GM18502 (cell line): ENCODE measurements around the gene CADM1.

Experiments used
- ATAC-seq: cut with Tn5 transposase; IDR thresholded peaks from one replicate; pipeline ENCODE4 v1.9.1; 2021; ENCODE audit warnings: mild to moderate bottlenecking; ENCODE audit not compliant: unreplicated experiment, poor library complexity

Gene CADM1

DNA sequence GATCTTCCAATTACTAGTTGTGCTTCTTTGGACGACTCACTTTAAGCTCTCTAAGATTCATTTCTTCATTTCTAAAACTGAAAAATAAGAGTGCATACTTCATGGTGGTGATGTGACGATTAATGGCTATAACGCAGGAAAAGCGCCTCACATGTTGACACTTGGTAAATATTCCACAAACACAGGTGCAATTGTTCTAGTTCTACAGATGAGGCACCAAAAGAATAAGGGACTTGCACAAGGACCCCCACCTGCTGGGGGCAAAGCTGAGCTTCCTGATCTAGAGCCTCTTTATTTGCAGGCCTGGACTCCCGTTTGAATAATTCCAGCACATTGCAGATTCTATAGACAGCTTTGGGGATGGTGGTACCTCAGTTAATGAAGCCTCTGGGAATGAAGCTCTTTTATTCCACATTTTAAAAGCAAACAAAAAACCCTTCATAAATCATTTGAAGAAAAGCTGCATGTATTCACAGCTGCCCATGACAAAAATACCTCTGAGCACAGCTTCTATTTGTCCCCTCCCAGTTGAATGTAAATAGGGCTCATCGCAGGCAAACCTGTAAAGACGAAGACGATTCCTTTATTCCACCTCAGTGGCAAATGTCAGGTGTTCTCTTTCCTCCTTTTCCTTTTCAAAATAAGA lies 14.9 kb upstream of the CADM1 start:
- no peak for ATAC-seq

DNA sequence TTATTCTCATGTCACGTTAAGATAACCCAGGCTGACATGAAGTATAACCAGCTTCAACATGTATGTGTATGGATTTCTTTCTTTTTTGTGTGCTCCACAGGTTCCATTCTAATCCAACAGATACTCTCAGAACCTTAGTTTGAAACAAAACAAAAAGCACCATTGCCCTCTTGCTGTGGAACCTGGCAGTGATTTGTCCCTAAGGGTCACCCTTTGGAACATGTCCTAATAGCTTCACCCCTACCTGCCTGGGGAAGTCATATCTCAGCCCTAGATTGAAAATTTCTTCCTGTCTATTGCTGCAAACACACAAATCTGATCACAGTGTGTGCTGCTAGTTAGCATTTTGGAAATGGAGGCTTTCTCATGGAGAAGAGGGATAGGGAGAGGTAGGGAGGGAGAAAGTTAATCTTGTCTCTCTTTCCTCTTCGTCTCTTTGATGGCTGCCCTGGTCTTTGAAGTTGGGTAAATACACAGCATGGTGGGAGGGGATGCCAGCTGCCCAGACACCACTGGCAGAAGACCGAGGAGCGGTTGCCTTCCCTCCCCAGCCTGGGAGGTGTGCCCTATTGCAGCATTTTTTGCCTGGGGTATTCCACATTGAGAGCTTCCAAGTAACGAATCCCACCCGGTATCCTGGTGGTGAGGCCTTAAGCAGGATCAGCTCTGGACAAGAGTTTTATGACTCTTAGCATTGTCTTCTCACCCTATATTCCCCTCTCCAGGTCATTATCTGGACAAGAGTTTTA lies 11.6 kb upstream of the CADM1 start:
- ATAC-seq = no peak

DNA sequence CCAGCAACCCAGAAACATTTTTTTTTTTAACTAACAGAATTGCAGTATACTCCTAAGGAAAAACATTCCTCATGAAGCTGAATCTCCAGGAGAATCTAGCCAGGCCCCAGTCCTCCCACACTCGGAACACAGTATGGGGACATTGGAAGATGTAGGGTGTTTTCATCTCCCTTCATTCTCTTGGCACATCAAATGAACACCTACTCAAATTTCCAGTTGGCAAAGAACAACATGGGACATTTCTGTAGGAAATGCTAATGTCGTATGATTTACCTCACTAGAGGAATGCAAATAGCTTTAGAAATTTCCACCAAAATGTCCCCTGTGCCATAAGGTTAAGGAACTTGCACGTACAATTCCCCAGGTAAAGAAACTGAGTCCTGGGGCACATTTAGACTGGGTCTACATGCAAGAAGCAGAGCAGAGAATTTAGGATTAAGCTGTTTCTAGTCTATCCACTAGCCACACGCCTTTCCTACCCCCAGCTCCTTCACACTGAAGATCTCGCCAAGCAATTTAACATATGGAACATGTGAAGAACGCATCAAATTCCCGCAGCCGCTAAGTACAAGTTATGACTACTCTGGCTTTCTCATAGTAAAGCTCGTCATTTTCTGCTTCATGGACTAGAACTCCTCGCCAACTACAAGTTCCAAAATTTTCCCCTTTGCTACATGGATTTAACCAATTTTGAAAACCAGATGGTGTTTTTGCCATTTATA lies 2.9 kb upstream of the CADM1 start:
- no peak for ATAC-seq

DNA sequence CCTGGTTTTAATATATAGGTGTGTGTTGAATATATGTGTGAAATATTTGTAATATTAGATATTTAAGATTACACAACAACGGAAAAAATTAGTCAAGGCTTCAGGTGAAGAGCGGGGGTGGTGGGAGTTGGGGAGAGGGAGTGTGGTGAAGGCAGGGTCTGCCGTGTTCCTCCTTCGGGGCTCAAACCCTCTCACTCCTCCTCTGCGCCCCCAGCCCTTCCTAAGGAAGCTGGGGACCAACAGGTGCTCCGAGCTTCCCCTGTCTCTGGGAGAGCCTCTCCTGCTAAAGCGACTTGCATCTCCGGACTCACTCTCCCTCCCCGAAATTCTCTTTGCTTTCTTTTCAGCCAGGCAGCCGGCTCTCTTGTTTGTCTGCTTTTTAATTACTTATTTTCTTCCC lies 960 bp upstream of the CADM1 start:
- no peak for ATAC-seq

DNA sequence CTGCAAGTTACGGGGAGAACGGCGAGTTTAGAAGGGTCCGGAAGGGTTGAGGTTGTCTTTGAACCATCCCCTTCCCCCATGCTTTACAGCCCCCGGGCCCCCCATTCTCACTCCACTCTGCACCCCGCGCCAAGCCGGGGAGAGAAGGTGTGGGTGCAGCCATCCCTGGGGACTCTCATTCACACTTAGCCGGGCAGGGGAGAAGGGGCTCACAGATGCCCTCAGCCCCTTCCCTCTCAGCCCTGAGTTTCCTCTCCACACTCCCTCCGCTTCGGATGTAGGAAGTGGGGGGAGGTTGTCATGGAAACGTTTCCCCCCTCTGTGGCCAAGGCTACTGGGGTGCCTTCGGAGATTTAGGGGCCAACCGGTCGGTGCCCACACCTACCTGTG lies 334 bp downstream of the CADM1 start:
- no peak for ATAC-seq

DNA sequence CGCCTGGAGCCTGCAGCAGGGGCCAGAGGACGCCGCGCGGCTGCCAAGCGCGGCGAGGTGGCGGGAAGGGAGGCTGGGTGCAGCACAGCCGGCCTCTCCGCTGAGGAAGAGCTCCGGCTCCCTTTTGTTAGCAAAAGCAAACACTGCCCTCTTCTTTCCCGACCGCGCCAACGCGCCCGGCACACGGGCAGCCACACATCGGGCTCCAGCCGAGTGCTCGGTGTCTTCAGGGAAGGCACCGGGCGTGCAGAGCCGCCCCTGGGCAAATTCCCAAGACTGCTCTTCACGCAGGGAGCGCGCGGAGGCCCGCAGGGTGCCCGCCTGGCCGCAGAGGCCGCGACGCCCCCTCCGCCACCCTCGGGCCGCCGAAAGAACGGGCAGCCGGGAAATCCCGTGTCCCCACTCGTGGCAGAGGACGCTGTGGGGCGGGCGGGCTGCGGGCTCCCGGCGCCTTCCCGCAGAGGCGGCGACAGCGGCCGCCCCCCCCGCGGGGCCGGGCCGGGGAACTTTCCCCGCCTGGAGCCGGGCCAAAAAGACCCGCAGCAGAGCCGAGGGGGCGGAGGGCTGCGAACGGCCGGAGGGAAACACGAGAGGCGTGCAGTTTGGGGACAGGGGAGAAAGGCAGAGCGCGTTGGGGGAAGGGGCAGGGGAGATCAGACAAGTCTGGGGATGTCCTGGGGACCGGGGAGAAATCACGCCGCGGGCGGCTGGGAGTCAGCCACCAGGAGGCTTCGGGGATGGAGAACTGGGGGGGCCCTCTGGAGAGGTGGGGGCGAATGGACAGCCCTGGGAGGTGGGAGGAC lies 931 bp downstream of the CADM1 start:
- ATAC-seq = no peak

DNA sequence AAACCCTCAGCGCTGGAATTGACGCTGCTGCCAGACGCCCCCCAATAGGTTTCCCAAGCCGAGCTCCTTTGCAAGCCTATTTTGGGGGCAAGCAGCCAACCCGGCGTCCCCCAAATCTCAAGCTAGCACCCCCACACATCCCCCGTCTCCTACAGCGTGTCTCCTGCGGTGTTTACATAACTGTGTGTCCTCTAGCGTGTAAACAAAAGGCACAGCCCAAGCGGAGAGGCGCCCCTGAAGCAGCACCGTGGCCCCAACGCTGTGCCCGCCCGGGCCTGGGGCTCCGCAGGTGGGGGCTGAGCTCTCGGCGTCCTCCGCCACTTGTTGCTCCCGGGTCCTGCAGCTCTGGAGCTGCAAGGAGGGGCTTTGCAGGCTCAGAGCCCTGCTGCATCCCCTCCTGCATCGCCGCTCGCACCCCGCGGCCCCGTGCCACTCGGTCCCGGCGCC lies 1.6 kb downstream of the CADM1 start:
- ATAC-seq = no peak

DNA sequence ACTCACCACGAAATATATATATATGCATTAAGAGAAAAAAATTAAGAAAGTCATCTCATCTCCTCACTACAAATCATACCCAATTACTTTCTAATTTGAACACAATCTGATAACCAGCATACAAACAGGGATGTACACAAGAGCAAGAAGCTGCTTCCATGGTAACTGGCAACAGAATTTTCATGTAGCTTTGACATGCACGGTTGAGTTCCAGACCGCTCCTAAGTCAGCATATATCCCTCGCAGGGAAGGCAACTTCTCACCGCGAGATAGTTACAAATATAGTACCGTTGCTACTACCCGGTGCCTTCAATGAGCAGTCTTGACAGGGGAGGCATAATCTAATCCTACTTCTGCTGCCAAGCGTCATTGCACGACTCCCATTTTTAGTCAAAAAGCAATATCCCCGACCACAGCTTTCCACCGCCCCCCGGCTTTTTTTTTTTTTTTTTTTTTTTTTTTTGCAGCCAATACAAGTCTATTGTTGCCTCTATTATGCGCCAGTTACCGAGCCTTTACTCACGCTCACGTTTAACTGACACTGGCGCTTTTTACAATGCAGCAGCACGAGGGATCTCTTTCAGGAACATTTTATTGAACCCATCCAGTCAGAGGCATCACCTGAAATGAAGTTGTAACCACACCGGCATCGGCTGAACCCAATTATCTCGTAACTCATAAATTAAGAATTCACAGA lies 2.2 kb downstream of the CADM1 start:
- ATAC-seq = no peak

DNA sequence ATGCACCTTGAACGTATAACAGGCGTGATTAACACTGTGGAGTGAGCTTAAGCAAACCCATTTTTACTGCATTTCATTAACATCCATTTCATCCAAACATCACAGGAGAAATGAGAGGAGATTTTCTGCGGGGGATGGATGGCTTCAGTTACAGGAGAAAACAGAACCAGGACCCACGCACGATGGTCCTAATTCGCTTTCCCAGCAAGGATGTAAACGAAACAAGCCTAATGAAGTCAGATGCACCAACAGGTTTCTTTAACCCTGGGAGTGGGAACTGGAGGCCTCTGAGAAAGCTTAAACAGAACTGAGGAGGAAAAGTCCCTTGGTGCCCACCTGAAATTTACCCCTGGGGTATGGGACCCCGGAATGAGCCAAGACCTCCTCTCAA lies 2.7 kb downstream of the CADM1 start:
- ATAC-seq = no peak

DNA sequence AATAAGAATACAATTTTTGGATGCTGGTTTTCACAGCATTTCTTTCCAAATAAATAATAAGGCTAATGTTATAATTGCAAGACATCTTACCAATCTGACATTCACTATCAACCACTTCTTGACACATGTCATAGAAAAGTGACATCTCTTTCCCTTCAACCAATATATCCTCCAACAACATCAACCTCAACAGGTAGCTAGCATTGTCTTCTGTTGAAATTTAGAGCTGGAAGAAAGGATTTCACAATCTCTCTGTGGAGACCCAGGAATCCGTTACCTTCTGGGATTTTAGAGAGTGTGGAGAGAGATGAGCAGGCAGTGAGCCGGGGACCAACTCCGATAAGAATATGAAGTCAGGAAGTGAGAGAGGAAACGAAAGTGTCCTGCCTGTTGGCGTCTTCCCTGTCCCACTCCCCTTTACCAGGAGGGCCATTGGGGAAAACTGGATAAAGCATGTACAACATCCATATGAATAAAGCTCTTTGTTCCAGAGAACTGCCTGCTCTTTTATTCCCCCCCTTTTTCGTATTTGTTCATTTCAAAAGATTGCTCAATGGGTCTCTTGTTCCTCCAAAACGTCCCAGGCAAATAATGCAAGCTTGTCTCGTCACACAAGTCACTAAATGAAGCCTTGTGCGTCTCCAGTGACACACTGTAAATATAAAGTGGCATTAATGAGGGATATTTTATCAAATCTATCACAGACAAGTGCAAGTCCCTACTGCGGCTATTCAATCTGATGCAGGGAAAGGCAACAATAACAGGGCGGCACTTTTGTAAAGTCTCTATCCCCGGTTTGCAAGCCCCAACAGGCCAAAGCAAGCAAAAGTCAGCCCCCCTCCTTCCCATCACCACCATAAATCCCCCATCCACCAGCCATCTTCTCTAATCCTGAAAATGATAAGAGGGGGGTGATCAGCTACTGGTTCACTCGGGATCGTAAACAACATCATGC lies 3.4 kb downstream of the CADM1 start:
- no peak for ATAC-seq

DNA sequence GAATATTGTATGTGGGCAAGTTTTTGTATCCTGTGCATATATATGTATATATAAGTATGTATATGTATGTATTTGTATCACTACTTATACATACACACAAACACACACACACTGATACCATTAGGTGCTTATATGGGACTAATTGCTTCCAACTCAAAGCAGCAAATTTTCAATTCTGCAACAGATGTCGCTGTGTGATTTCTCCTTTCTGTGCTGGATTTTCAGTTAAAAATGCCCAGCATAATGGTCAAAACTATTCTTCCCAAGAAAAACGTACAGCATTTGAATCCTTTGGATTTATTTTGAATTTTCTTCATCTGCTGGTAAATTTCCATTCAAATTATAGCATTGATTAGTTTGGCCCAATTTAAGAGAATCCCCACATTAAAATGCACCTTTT lies 4.3 kb downstream of the CADM1 start:
- ATAC-seq = no peak

DNA sequence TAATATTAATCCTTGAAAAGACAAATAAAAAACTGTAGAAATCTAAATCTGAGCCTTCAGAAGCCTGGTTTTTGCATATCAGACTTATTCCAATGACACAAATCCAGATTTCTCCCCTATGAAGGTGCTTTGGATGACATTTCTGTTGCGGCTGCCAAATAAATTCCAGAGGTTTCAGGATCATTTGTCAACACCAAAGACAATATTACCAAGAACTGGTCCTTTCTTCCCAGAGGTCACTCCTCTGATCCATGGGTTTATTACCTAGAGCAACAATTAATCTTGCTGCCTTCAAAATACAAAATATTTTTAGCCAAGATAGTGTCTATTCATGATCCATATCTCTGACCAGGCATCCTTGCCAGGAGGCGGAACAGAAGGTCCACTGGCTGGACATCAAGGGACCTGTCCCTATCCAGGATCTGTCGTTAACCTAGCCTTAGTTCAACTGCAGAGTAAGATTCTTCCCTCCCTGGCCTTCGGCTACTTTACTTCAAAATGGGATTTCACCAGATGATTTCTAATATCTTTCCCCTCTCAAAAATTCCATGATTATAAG lies 4.9 kb downstream of the CADM1 start:
- no peak for ATAC-seq

DNA sequence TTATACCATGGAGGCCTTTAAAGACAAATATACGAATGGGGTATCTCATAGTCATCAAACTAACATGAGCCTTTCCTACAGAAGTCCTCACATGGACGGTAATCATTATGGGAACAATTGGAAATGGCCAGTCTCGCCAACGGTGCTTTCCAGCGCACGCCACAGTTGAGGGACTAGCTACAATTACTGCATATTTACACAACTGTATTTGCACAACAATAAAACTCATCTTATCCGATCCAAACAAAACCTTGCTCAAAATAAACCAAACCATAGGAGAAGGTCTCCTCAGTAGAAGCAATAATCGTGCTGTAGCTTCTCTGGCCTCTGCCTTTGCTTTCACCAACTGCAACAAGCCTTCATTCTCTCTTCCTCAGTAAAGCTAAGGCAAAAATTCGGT lies 5.9 kb downstream of the CADM1 start:
- no peak for ATAC-seq

DNA sequence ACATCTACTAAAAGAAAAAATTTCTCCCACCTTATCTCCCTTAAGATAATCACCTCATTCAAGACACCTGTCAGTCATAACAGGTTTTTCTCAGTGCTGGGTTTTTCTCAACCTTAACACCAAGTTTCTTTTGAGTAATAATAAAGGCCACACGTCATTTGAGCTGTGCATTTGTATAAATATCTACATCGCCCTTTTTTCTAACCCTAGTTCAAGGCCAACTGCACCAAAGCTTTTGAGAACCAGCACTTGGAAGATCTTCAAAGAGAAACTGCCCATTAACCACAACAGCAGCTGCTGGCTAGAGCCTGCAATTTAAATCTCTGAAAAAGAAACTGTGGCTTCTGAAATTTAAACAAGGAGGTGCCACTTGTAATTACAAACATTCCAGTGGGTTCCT lies 6.9 kb downstream of the CADM1 start:
- ATAC-seq = peak; percentile 54

DNA sequence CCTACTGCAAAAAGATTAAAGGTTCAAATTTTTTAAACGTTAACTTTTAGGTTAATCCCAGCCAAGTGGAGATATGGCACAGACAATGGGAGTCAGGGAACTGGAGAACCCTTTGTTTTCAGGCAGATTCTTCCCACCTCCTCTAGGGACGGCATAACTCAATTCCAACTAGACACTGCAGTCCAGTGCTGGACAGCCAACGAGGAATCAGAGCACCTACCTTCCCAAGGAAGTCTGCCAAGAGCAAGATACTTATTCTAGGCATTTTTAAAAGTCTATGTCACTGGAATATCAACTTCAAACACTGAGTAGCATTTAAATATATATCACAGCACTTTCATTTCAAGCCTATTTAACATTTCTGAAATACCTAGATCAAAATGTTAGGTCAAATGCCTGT lies 7.3 kb downstream of the CADM1 start:
- ATAC-seq = no peak

DNA sequence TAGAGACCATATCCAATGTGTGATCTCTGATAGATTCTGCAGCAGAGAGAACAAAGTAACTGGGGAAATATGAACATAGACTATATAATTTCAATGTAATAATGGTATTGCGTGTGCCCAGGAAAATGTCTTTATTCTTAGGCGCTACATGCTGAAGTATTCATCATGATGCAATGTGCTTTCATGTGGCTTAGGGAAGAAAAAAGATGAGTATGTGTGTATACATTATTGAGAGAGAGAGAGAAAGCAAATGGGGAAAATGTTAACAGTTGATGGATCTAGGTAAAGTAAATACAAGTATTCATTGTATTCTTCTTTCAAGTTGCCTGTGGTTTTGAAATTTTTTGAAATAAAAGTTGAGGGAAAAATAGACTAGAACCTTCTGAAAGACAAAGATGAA lies 10.3 kb downstream of the CADM1 start:
- no peak for ATAC-seq

DNA sequence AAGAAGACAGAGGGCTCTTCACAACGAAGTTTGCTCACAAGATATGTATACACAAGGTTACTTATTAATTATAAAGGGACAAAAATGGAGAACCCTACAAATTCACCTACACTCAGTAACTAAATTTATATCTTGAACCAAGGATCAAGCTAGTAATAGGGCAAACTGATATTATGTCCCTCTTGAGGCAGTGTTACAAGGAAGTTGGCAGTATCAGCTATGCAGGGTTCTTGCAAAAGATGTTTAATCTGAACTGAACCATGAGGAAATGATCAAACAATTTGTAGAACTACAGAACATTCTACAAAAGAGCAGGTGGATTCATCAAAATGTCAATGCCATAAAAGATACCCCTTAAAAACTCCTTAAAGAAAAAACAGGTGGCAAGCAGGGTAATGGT lies 10.7 kb downstream of the CADM1 start:
- ATAC-seq = no peak

DNA sequence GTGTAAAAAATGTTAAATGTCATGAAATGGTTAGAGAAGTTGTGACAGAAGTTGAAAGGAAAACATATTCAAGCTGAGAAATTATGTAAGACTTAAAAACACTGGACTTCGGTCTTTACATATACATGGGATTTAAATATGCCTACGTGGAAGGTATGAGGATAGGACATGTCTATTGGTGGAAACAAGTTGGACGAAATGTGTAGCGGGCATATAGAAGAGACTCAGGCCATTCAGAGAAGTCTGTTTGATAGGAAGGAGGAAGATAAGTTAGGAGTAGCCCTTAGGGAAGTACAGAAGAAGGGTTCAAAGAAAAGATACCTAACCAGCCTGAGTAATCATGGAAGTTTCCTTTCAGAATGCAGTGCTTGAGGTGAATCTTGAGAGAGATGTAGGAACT lies 14.7 kb downstream of the CADM1 start:
- no peak for ATAC-seq

DNA sequence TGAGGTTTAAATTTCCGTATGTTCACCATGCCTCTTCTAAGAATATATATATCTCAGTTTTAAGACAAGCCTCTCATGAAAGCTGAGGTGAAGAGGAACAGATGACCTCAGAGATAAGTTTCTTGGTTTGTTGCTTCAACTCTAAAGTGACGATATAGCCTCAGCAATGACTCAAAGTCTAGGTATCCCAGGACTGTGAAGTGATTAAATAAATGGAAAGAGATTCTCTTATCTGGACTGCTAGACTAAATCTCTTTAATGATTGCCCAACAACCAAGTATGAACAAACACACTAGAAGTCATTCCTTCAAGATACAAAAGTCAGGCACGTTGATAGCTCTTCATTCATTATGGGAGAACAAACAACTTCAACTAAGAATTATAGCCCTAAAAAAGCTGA lies 15.3 kb downstream of the CADM1 start:
- ATAC-seq = no peak
